Transverse colon (tissue), 4 donors: Measurements from ENCODE around the gene MUCL1.

Experiments
- EP300 ChIP-seq: sonication (generic); formaldehyde crosslinking; IDR thresholded peaks from one replicate; pipeline ENCODE4 v1.6.1; 2017; ENCODE audit warnings: antibody characterized with exemption, low read depth
- POLR2A ChIP-seq: fragments of 450-650 bp; IDR thresholded peaks from one replicate; pipeline ENCODE4 v1.6.1; 2016; ENCODE audit warnings: antibody characterized with exemption, mild to moderate bottlenecking, moderate library complexity
- POLR2AphosphoS5 ChIP-seq, 3 donors: sonication (generic); formaldehyde crosslinking; IDR thresholded peaks; one replicate each; pipeline ENCODE4 v1.6.1; 2016; ENCODE audit warnings: antibody characterized with exemption in 3 of 3
- TF ChIP-seq, protein P1 (sequence below), 5 experiments: fragments of 200-600 bp in 3 of 5; fragments of 450-650 bp in 2 of 5; sonication (generic) in 3 of 5; IDR thresholded peaks; 1 replicate in 2 of 5; 2 replicates in 3 of 5; pipeline ENCODE4 v1.5.1; 2016 to 2017; ENCODE audit warnings: antibody characterized with exemption in 5 of 5, inconsistent platforms in 3 of 5, mild to moderate bottlenecking in 2 of 5, moderate library complexity in 1 of 5

GRCh38 chr12:54857406-54857805 is 3.1 kb downstream of the MUCL1 start:
- TF ChIP-seq POLR2A (no peak), POLR2AphosphoS5 (IDR thresholded peaks at IDR 0.05) (no peak), EP300 (no peak)
- TF ChIP-seq, protein P1, sequence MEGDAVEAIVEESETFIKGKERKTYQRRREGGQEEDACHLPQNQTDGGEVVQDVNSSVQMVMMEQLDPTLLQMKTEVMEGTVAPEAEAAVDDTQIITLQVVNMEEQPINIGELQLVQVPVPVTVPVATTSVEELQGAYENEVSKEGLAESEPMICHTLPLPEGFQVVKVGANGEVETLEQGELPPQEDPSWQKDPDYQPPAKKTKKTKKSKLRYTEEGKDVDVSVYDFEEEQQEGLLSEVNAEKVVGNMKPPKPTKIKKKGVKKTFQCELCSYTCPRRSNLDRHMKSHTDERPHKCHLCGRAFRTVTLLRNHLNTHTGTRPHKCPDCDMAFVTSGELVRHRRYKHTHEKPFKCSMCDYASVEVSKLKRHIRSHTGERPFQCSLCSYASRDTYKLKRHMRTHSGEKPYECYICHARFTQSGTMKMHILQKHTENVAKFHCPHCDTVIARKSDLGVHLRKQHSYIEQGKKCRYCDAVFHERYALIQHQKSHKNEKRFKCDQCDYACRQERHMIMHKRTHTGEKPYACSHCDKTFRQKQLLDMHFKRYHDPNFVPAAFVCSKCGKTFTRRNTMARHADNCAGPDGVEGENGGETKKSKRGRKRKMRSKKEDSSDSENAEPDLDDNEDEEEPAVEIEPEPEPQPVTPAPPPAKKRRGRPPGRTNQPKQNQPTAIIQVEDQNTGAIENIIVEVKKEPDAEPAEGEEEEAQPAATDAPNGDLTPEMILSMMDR (IDR thresholded peaks at IDR 0.05), result no peak
